Activated T-cell treated with anti-CD3 and anti-CD28 coated beads, Interleukin-2, amount 50 U/mL, for 4 hours (primary cell): Measurements from ENCODE around the gene ADGRE3. TPM values are rescaled to one million over a fixed set of nuclear protein-coding genes. Genes with fewer than 3 reads are reported as not detected.

Source experiments
- total RNA-seq, 3 donors: library from RNA; stranded (reverse); gene quantifications; one replicate each; pipeline ENCODE4 v1.2.1, GENCODE V29; 2021

ADGRE3 gene
- total RNA-seq, 3 donors from 2014 or later, result not detected

Other genes starting within 250 kb of the ADGRE3 start
- gene PKN1, start 241.5 kb downstream of the ADGRE3 start, total RNA-seq, result 100 to 1,000 TPM; 171 to 213 (median 197) TPM
- under 1 TPM in 1 of 3 donors, not detected in 2; 0.19 TPM for gene PTGER1, start 199.5 kb downstream of the ADGRE3 start, total RNA-seq
- 10 to 100 TPM; 42.5 to 49.8 (median 44.3) TPM for gene GIPC1, start 178.7 kb downstream of the ADGRE3 start, total RNA-seq
- gene DNAJB1, start 156.4 kb downstream of the ADGRE3 start, total RNA-seq, result 100 to 1,000 TPM; 119 to 128 (median 120) TPM
- gene TECR, start 145.2 kb downstream of the ADGRE3 start, total RNA-seq, result 10 to 100 TPM; 92.5 to 96.3 (median 94.6) TPM
- 100 to 1,000 TPM; 161 to 213 (median 175) TPM for gene NDUFB7, start 102.8 kb downstream of the ADGRE3 start, total RNA-seq
- 1 to 10 TPM in 2 of 3 donors, under 1 TPM in 1; 0.95 to 2.3 (median 1.3) TPM for gene CLEC17A, start 91.8 kb downstream of the ADGRE3 start, total RNA-seq
- 10 to 100 TPM in 1 of 3 donors, 1 to 10 TPM in 2; 7.1 to 13.9 (median 7.7) TPM for gene ZNF333, start 15.2 kb upstream of the ADGRE3 start, total RNA-seq
- gene ADGRE2, start 103.7 kb upstream of the ADGRE3 start, total RNA-seq, result 1 to 10 TPM in 2 of 3 donors, under 1 TPM in 1; 0.87 to 1.6 (median 1.4) TPM
- gene OR7A5, start 160.3 kb upstream of the ADGRE3 start, total RNA-seq, result not detected
- gene OR7C1, start 160.3 kb upstream of the ADGRE3 start, total RNA-seq, result not detected
- not detected for gene OR7A10, start 174.1 kb upstream of the ADGRE3 start, total RNA-seq
- not detected for gene OR7A17, start 211.3 kb upstream of the ADGRE3 start, total RNA-seq